H1 (cell line): ENCODE measurements around the gene TFF1. TPM values are rescaled to one million over a fixed set of nuclear protein-coding genes. Genes with fewer than 3 reads are reported as not detected.

Experiments
- CTCF ChIA-PET: fragments of 300-600 bp; sonication (Branson Sonifier 250); formaldehyde crosslinking; loops from one replicate; lab custom pipeline; 2021; ENCODE audit not compliant: partially characterized antibody; lab: Charles Lee
- POLR2A ChIA-PET: fragments of 300-600 bp; sonication (Branson Sonifier 250); formaldehyde crosslinking; loops from one replicate; lab custom pipeline; 2021; ENCODE audit warnings: inconsistent platforms; ENCODE audit not compliant: partially characterized antibody; lab: Charles Lee
- DNase-seq, 2 experiments: peaks; one replicate each; pipeline versions ENCODE4 v3.0.0 to v3.0.0-alpha.2; 2010 to 2022; ENCODE audit warnings: low spot score in 2 of 2, low read depth in 1 of 2, mixed read lengths in 1 of 2
- FAIRE-seq: peaks from 2 replicates; lab custom pipeline; 2011; peaks lifted over from hg19 to GRCh38; lab: Jason Lieb, UNC
- H2AFZ ChIP-seq: 2 replicates; pipeline ENCODE4 v1.8.1; 2012; ENCODE audit warnings: low read length, inconsistent platforms
- H2AK5ac ChIP-seq: 2 replicates; pipeline ENCODE4 v1.6.1; 2013; ENCODE audit warnings: low read depth, low read length
- H2BK120ac ChIP-seq: replicated peaks from 2 replicates; pipeline ENCODE3; 2013; ENCODE audit warnings: low read depth, low read length, inconsistent platforms
- H2BK12ac ChIP-seq: 2 replicates; pipeline ENCODE4 v1.6.1; 2013; ENCODE audit warnings: low read depth, low read length
- H2BK15ac ChIP-seq: 2 replicates; pipeline ENCODE4 v1.6.1; 2013; ENCODE audit warnings: low read length
- H2BK20ac ChIP-seq: 2 replicates; pipeline ENCODE4 v1.6.1; 2013; ENCODE audit warnings: low read length
- H2BK5ac ChIP-seq: 2 replicates; pipeline ENCODE4 v1.6.1; 2013; ENCODE audit warnings: low read depth, low read length
- H3K14ac ChIP-seq: 2 replicates; pipeline ENCODE4 v1.6.1; 2013; ENCODE audit warnings: inconsistent platforms; ENCODE audit not compliant: insufficient read length
- H3K18ac ChIP-seq: 2 replicates; pipeline ENCODE4 v1.6.1; 2013; ENCODE audit warnings: low read length; ENCODE audit errors: extremely low read depth
- H3K23ac ChIP-seq: 2 replicates; pipeline ENCODE4 v1.6.1; 2013; ENCODE audit warnings: inconsistent platforms; ENCODE audit not compliant: insufficient read length
- H3K23me2 ChIP-seq: 2 replicates; pipeline ENCODE4 v1.6.1; 2013; ENCODE audit warnings: low read depth, low read length
- H3K27ac ChIP-seq: 2 replicates; pipeline ENCODE4 v1.6.1; 2011; ENCODE audit warnings: low read depth, low read length, inconsistent platforms
- H3K27me3 ChIP-seq, 4 experiments: replicated peaks in 1 of 4; 1 replicate in 1 of 4; 2 replicates in 3 of 4; pipeline versions ENCODE4 v1.6.1 to v1.8.1; 2011 to 2013; ENCODE audit warnings: low read length in 3 of 4, mild to moderate bottlenecking in 3 of 4, inconsistent platforms in 2 of 4, mixed read lengths in 2 of 4, moderate library complexity in 1 of 4; ENCODE audit not compliant: control insufficient read depth in 3 of 4, insufficient read depth in 3 of 4; ENCODE audit errors: extremely low read depth in 1 of 4
- H3K36me3 ChIP-seq, 4 experiments: 2 replicates each; pipeline versions ENCODE4 v1.6.1 to v1.8.1; 2011 to 2013; ENCODE audit warnings: mild to moderate bottlenecking in 4 of 4, low read length in 3 of 4, moderate library complexity in 2 of 4, control low read depth in 1 of 4, inconsistent platforms in 1 of 4; ENCODE audit not compliant: insufficient read depth in 4 of 4, control insufficient read depth in 2 of 4
- H3K4ac ChIP-seq: replicated peaks from 2 replicates; pipeline ENCODE3; 2013; ENCODE audit warnings: low read length, low read depth, mixed read lengths, inconsistent platforms; ENCODE audit not compliant: insufficient read length
- H3K4me1 ChIP-seq, 4 experiments: replicated peaks in 1 of 4; 1 replicate in 1 of 4; 2 replicates in 3 of 4; pipeline versions ENCODE4 v1.6.1 to v1.8.1; 2011 to 2013; ENCODE audit warnings: low read length in 3 of 4, inconsistent platforms in 2 of 4, mixed read lengths in 1 of 4; ENCODE audit not compliant: insufficient read depth in 4 of 4, control insufficient read depth in 3 of 4
- H3K4me2 ChIP-seq, 2 experiments: 2 replicates each; pipeline versions ENCODE4 v1.6.1 to v1.8.1; 2011 to 2013; ENCODE audit warnings: low read depth in 2 of 2, low read length in 2 of 2, control low read depth in 1 of 2, inconsistent platforms in 1 of 2, mild to moderate bottlenecking in 1 of 2; ENCODE audit not compliant: insufficient read depth in 1 of 2
- H3K4me3 ChIP-seq, 4 experiments: fragments of 200-600, 300-600 bp in 1 of 4; sonication (generic), shearing (Covaris generic), sonication (Bioruptor Twin) in 1 of 4; 2 replicates each; pipeline versions ENCODE4 v1.5.1 to v1.8.1; 2011 to 2016; ENCODE audit warnings: low read length in 4 of 4, low read depth in 3 of 4, control low read depth in 2 of 4, inconsistent platforms in 2 of 4, mild to moderate bottlenecking in 2 of 4, mixed read lengths in 1 of 4, moderate library complexity in 1 of 4; ENCODE audit not compliant: insufficient read depth in 2 of 4; ENCODE audit errors: extremely low read depth in 1 of 4
- H3K56ac ChIP-seq: replicated peaks from 2 replicates; pipeline ENCODE3; 2013; ENCODE audit warnings: low read depth, mild to moderate bottlenecking, mixed read lengths, low read length, inconsistent platforms; ENCODE audit not compliant: insufficient read length
- H3K79me1 ChIP-seq: 2 replicates; pipeline ENCODE4 v1.6.1; 2013; ENCODE audit warnings: low read depth, low read length, control low read depth
- H3K79me2 ChIP-seq, 2 experiments: 2 replicates each; pipeline versions ENCODE4 v1.6.1 to v1.8.1; 2012 to 2013; ENCODE audit warnings: low read length in 2 of 2, mild to moderate bottlenecking in 2 of 2, inconsistent platforms in 1 of 2; ENCODE audit not compliant: insufficient read depth in 2 of 2, control insufficient read depth in 1 of 2
- H3K9ac ChIP-seq, 4 experiments: replicated peaks in 1 of 4; 1 replicate in 1 of 4; 2 replicates in 3 of 4; pipeline versions ENCODE4 v1.6.1 to v1.8.1; 2011 to 2013; ENCODE audit warnings: low read depth in 3 of 4, low read length in 3 of 4, control low read depth in 2 of 4, mild to moderate bottlenecking in 2 of 4, moderate library complexity in 2 of 4, inconsistent platforms in 1 of 4; ENCODE audit errors: extremely low read depth in 1 of 4
- H3K9me3 ChIP-seq, 2 experiments: 2 replicates each; pipeline versions ENCODE4 v1.6.1 to v1.8.1; 2012 to 2013; ENCODE audit warnings: mild to moderate bottlenecking in 2 of 2, moderate library complexity in 2 of 2, control low read depth in 1 of 2, inconsistent platforms in 1 of 2, low read depth in 1 of 2, low read length in 1 of 2, mixed read lengths in 1 of 2; ENCODE audit not compliant: insufficient read depth in 2 of 2
- H4K20me1 ChIP-seq, 2 experiments: replicated peaks in 1 of 2; 2 replicates each; pipeline versions ENCODE3 to v1.8.1; 2011 to 2013; ENCODE audit warnings: inconsistent platforms in 2 of 2, low read length in 2 of 2, mild to moderate bottlenecking in 1 of 2; ENCODE audit not compliant: insufficient read depth in 2 of 2, control insufficient read depth in 1 of 2
- H4K5ac ChIP-seq: 2 replicates; pipeline ENCODE4 v1.6.1; 2013; ENCODE audit warnings: low read length, low read depth, mixed read lengths, inconsistent platforms; ENCODE audit not compliant: insufficient read length
- H4K8ac ChIP-seq: 2 replicates; pipeline ENCODE4 v1.8.0; 2013; ENCODE audit warnings: mild to moderate bottlenecking, moderate library complexity, low read length, inconsistent platforms; ENCODE audit not compliant: insufficient read depth; ENCODE audit errors: extremely low read depth
- H4K91ac ChIP-seq: replicated peaks from 2 replicates; pipeline ENCODE3; 2013; ENCODE audit warnings: low read length, mixed read lengths, inconsistent platforms; ENCODE audit not compliant: insufficient read length
- ASH2L ChIP-seq: fragments of 200-600, 300-600 bp; sonication (generic); IDR thresholded peaks from one replicate; pipeline ENCODE4 v1.7.1; 2017; ENCODE audit warnings: low read length
- CBX8 ChIP-seq: fragments of 300-800, 300-1000 bp; sonication (generic); IDR thresholded peaks from 2 replicates; pipeline ENCODE4 v1.7.1; 2016; ENCODE audit warnings: low read depth, low read length, borderline replicate concordance
- CTBP2 ChIP-seq: IDR thresholded peaks from 2 replicates; pipeline ENCODE4 v1.7.0; 2011; ENCODE audit warnings: borderline replicate concordance, mild to moderate bottlenecking, moderate library complexity, mixed read lengths, low read length; ENCODE audit not compliant: insufficient read depth, insufficient read length
- EZH2 ChIP-seq: fragments of 200-600 bp; sonication (generic); IDR thresholded peaks from 2 replicates; pipeline ENCODE4 v1.7.1; 2012; ENCODE audit warnings: low read depth, mild to moderate bottlenecking, moderate library complexity, low read length, inconsistent platforms; ENCODE audit not compliant: severe bottlenecking
- GTF2F1 ChIP-seq: IDR thresholded peaks from 2 replicates; pipeline ENCODE4 v1.6.1; 2012; ENCODE audit warnings: low read depth, low read length, improper control_type of control experiment, borderline replicate concordance
- POU5F1 ChIP-seq: IDR thresholded peaks from 2 replicates; pipeline ENCODE4 v1.6.1; 2011; ENCODE audit warnings: low read depth, mild to moderate bottlenecking, low read length, moderate library complexity
- SIX5 ChIP-seq: IDR thresholded peaks from 2 replicates; pipeline ENCODE4 v1.6.1; 2011; ENCODE audit warnings: mild to moderate bottlenecking, low read depth, low read length
- SRF ChIP-seq: IDR thresholded peaks from 2 replicates; pipeline ENCODE4 v1.6.1; 2011; ENCODE audit warnings: mild to moderate bottlenecking, low read depth, low read length, moderate library complexity
- ZNF274 ChIP-seq: IDR thresholded peaks from 2 replicates; pipeline ENCODE4 v1.7.0; 2012; ENCODE audit warnings: low read length, borderline replicate concordance; ENCODE audit errors: extremely low read depth
- WGBS, 2 experiments: shearing (Covaris generic) in 1 of 2; methylation state at CpG; one replicate each; pipeline versions ENCODE4 v1.1.6 to v1.1.7; 2013 to 2015; ENCODE audit warnings: low lambda C conversion rate in 2 of 2, mixed read lengths in 2 of 2, inconsistent platforms in 1 of 2, low coverage in 1 of 2, missing lambda C conversion rate in 1 of 2; ENCODE audit not compliant: insufficient replicate concordance in 2 of 2, insufficient coverage in 1 of 2, insufficient read length in 1 of 2; ENCODE audit errors: extremely low coverage in 1 of 2, missing lambda C conversion rate in 1 of 2; 5-methylcytosine and 5-hydroxymethylcytosine counted together
- polyA plus RNA-seq, 7 experiments: library from polyadenylated mRNA; depleted of rRNA in 3 of 7; stranded (reverse) in 5 of 7; unstranded in 2 of 7; fragments of >200 nt in 5 of 7; fragments of 200-250 nt in 2 of 7; gene quantifications; 1 replicate in 5 of 7; 2 replicates in 1 of 7; 4 replicates in 1 of 7; pipeline versions ENCODE4 v1.2.1 to v1.2.3, GENCODE V29; 2011 to 2013; ENCODE audit warnings: missing spikeins in 2 of 7, mixed read lengths in 2 of 7
- total RNA-seq: library from RNA; stranded (reverse); fragmentation: NEBNext Ultra II Directional; extraction: Animal tissue kit (Norgen Biotek cat#: 25700); gene quantifications from 2 replicates; pipeline ENCODE4 v1.2.1, GENCODE V29; 2021
- TF ChIP-seq, protein P1 (sequence below), 3 experiments: IDR thresholded peaks; 1 replicate in 2 of 3; 2 replicates in 1 of 3; pipeline versions ENCODE4 v1.5.1 to v1.6.1; 2011; ENCODE audit warnings: low read length in 3 of 3, mild to moderate bottlenecking in 3 of 3, inconsistent platforms in 2 of 3, low read depth in 1 of 3, moderate library complexity in 1 of 3; ENCODE audit not compliant: insufficient read depth in 1 of 3; ENCODE audit errors: control extremely low read depth in 1 of 3
- TF ChIP-seq, protein P2 (sequence below): IDR thresholded peaks from 2 replicates; pipeline ENCODE4 v1.6.1; 2012; ENCODE audit warnings: inconsistent platforms

TFF1 gene
- total and polyA plus RNA-seq, 2 of the 8 experiments (the other 6 are each of a cell fraction or from before 2014, with no cell fraction given) = not detected

DNA sequence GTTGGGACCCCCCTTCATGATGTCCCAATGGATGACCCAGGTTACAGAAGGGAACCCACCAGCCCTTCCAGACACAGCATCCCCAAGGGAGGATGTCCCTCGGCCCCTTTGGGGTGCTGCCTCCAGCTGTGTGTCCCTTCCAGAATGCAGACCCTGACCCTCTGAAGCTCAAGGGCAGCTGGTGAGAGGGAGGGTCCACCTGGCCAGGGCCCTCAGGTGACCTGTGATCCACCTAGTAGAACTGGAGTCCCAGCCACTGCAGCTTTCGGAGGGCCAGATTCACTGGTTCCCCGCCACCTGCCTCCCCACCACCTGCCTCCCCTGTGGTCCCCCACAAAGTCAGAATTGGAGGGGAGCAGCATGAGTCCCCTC lies 9.6 kb upstream of the TFF1 start:
- ChIA-PET CTCF (interaction anchor here (0.9 to 3.8 kb wide), 7 partner anchors 15 to 242 kb away, joined by 3 to 18 read pairs (median 4); no protein-coding TSS in a partner anchor), POLR2A (interaction anchor here (1.5 to 1.8 kb wide), 2 partner anchors 13 to 80 kb away, joined by 4 to 5 read pairs; no protein-coding TSS in a partner anchor)
- Histone ChIP-seq H4K8ac (no peak overlapping the region; the same call in 1 of the 2 replicates), H3K79me1 (no peaks in the 10 kb centered on the region; the same call in 1 of the 2 replicates), H3K23ac (no peak overlapping the region), H3K14ac (no peak overlapping the region), H2AFZ (no peak overlapping the region), H3K23me2 (no peaks in the 10 kb centered on the region), H3K27ac (no peak overlapping the region), H2AK5ac (no peak overlapping the region), H4K91ac (no peak overlapping the region), H2BK20ac (no peak overlapping the region), H2BK5ac (no peak overlapping the region), H3K9ac (no peak overlapping the region), H3K4me3 (no peak overlapping the region), H4K20me1 (no peaks in the 10 kb centered on the region), H3K4ac (no peak overlapping the region), H3K36me3 (no peaks in the 10 kb centered on the region), H4K5ac (no peak overlapping the region), H3K27me3 (no peaks in the 10 kb centered on the region; a peak in 1 of 7 replicates), H3K9me3 (no peaks in the 10 kb centered on the region), H3K79me2 (no peaks in the 10 kb centered on the region), H3K4me2 (no peak overlapping the region), H2BK12ac (no peak overlapping the region), H3K56ac (no peak overlapping the region), H2BK15ac (no peak overlapping the region), H3K18ac (no peak overlapping the region), H2BK120ac (no peak overlapping the region), H3K4me1 (peaks cover 0 to 7% (median 0%) of the 10 kb centered on the region in 4 experiments; a peak in 5 of 7 replicates)
- WGBS, 2 experiments = 82% methylated on average over 1 of the region's 3 CpGs; no CpG with 5 or more reads in 1 of the 2 experiments
- FAIRE-seq (no peak), DNase-seq (no peak)
- TF ChIP-seq, protein P1, sequence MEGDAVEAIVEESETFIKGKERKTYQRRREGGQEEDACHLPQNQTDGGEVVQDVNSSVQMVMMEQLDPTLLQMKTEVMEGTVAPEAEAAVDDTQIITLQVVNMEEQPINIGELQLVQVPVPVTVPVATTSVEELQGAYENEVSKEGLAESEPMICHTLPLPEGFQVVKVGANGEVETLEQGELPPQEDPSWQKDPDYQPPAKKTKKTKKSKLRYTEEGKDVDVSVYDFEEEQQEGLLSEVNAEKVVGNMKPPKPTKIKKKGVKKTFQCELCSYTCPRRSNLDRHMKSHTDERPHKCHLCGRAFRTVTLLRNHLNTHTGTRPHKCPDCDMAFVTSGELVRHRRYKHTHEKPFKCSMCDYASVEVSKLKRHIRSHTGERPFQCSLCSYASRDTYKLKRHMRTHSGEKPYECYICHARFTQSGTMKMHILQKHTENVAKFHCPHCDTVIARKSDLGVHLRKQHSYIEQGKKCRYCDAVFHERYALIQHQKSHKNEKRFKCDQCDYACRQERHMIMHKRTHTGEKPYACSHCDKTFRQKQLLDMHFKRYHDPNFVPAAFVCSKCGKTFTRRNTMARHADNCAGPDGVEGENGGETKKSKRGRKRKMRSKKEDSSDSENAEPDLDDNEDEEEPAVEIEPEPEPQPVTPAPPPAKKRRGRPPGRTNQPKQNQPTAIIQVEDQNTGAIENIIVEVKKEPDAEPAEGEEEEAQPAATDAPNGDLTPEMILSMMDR (IDR thresholded peaks at IDR 0.05; ENCODE audit: control extremely low read depth in 1 of 3, insufficient read depth in 1 of 3, low read depth in 1 of 3, low read length in 3 of 3) = no peak
- no peak for TF ChIP-seq ZNF274
- no peak for TF ChIP-seq EZH2
- TF ChIP-seq GTF2F1 = no peak
- no peak for TF ChIP-seq SIX5
- no peak for TF ChIP-seq SRF
- no peak for TF ChIP-seq CTBP2
- TF ChIP-seq, protein P2, sequence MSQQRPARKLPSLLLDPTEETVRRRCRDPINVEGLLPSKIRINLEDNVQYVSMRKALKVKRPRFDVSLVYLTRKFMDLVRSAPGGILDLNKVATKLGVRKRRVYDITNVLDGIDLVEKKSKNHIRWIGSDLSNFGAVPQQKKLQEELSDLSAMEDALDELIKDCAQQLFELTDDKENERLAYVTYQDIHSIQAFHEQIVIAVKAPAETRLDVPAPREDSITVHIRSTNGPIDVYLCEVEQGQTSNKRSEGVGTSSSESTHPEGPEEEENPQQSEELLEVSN = no peak
- TF ChIP-seq CBX8 = no peak
- TF ChIP-seq ASH2L = no peak
- TF ChIP-seq POU5F1 = no peak
